ENCODE results near the gene SLC39A13.

The SLC39A13 gene

DNA sequence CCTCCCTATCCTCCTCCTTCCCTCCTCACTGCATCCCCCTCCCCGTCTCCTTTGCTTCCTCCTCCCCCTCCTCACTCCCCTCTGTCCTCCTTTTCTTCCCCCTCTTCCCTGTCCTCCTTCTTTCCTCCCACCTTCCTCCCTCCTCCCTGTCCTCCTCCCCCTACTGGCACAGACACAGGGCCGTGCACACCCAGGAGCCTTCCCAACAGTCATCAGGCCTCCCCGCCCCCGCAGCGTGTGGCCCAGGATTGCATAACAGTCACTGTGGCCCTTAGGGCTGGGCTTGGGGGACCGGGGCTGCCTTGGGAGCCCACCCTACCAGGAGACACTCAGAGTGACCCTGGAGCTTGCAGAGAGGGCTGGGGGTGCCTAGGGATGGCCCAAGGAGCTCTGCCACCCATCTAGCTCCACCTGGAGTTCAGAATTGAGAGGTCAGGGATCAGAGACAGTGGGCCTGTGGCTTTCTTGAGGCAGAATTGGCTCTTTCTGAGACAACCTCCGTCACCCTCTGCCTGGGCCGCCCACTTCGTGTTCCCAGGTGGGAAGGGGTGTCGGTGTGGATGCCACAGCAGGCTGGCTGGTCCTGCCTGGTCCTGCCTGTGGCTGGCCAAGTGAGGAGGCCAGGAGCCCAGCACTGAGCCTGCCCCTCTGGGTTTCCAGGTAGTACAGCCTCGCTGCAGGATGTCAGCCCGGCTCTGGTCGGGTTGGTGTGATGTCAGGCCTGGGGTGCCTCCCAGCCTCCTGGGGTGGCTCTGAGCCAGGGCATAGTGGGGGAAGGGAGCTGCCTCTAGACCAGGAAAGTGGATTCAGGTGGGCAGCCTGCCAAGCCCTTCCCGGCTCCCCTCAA is 31.6 kb upstream of the SLC39A13 start:
- TF ChIP-seq, protein P1, sequence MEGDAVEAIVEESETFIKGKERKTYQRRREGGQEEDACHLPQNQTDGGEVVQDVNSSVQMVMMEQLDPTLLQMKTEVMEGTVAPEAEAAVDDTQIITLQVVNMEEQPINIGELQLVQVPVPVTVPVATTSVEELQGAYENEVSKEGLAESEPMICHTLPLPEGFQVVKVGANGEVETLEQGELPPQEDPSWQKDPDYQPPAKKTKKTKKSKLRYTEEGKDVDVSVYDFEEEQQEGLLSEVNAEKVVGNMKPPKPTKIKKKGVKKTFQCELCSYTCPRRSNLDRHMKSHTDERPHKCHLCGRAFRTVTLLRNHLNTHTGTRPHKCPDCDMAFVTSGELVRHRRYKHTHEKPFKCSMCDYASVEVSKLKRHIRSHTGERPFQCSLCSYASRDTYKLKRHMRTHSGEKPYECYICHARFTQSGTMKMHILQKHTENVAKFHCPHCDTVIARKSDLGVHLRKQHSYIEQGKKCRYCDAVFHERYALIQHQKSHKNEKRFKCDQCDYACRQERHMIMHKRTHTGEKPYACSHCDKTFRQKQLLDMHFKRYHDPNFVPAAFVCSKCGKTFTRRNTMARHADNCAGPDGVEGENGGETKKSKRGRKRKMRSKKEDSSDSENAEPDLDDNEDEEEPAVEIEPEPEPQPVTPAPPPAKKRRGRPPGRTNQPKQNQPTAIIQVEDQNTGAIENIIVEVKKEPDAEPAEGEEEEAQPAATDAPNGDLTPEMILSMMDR (IDR thresholded peaks at IDR 0.05): no peak
- Histone ChIP-seq H3K4me3 (peak overlapping the region; percentile 62), H3K27ac (peak overlapping the region; percentile 4 to 74)
- DNase-seq (ENCODE audit: low spot score): no peak

DNA sequence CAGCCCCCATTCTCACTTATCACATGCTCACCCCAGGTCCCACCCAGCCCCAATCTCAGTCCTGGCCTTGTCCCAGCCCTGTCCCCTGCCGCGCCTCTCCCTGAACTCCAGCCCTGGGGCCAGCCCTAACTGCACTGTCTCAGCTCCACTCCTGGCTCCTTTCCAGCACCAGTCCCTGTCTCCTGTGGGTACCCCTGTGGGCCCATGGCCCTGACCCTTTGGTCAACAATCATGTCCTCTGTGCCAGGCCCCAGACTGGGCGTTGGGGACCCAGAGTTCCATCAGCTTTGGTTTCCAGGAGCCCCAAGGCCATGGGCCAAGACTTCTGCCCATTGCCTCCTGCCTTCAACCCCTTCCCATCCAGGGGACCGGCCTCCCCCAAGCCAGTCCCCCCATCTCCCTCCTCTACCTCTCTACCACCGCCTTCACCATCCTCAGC is 30.8 kb upstream of the SLC39A13 start:
- TF ChIP-seq, protein P1 (IDR thresholded peaks at IDR 0.05): no peak
- peak overlapping the region; percentile 4 to 74 for H3K27ac ChIP-seq
- DNase-seq (ENCODE audit: low spot score): no peak
- peak overlapping the region; percentile 62 for H3K4me3 ChIP-seq

DNA sequence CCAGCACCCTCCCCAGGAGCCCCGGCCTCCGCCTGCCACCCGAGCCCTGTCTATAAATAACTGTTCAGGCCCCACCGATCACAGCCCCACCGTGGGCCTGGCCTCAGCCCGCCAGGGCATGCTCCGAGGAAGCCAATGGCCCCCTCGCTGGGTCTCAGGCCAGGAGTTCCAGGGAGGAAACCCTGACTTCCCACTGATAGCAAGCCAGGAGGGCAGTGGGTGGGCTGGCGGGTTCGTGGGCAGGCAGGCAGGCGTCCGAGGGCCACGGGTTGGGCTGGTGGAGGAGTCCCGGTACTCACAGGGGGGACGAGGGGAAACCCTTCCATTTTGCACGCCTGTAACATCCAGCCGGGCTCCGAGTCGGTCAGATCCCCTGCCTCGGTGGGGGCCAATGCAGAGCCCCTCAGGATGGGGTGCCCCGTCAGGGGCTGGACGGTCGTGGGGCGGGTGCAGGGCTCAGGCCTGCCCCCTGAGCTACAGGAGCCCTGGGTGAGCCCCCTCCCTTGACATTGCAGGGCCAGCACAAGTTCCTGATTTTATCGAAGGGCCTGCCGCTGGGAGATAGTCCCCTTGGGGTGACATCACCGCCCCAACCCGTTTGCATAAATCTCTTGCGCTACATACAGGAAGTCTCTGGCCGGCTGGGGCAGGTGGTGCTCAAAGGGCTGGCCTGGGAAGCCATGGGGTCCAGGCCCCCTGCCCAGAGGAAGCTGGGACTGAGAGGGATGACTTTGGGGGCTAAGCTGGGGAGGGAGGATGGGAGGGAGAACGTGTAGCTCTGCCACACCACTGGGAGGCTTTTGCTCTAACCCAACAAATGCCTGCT is 30.2 kb upstream of the SLC39A13 start, which contains the start of gene SPI1:
TSS of gene SPI1 (minus strand) at position 538 of the 826 bp plus-strand sequence. CDS start at position 344, 194 bp downstream.
- no peak for DNase-seq (ENCODE audit: low spot score)
- Histone ChIP-seq H3K27ac (peak within 1 kb of the TSS; percentile 4 to 74), H3K4me3 (peak within 1 kb of the TSS; percentile 62)
- TF ChIP-seq, protein P1 (IDR thresholded peaks at IDR 0.05): no peak

DNA sequence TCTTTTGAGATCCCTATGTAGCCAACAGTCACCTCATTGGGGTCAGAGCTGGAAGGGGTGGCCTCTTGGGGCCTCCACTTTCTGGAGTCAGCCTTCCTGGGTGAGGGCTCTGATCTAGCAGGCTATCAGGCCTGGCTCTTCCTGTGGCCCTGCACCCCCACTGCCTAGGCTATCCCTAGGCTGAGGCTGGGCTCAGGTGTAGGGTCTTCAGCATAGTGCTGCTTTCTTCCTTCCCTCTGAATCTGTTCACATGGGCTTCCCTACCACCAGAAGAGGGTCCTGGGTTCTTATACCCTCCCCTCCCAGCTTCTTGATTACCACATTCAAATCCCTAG is 29.6 kb upstream of the SLC39A13 start:
- TF ChIP-seq, protein P1 (IDR thresholded peaks at IDR 0.05): no peak
- Histone ChIP-seq H3K4me3 (no peak overlapping the region), H3K27ac (peak overlapping the region in 1 of 2 donors; percentile 74)
- DNase-seq (ENCODE audit: low spot score): no peak

DNA sequence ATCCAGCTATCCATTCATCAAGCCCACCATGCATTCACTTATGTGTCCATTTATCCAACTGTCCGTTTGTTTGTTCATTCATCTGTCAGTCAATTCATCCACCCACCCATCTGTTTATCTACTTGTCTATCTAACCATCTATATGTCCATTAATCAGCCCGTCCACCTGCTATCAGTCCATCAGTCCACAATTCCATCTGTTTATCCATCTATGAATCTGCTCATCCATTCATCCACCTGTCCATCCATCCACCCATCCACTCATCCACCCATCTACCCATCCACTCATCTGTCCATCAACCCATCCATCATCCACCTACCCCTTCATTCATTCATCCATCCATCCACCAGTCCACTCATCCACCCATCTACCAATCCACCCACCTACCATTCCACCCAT is 29.1 kb upstream of the SLC39A13 start:
- Histone ChIP-seq H3K27ac (no peak overlapping the region), H3K4me3 (no peak overlapping the region)
- TF ChIP-seq, protein P1 (IDR thresholded peaks at IDR 0.05): no peak
- no peak for DNase-seq (ENCODE audit: low spot score)

DNA sequence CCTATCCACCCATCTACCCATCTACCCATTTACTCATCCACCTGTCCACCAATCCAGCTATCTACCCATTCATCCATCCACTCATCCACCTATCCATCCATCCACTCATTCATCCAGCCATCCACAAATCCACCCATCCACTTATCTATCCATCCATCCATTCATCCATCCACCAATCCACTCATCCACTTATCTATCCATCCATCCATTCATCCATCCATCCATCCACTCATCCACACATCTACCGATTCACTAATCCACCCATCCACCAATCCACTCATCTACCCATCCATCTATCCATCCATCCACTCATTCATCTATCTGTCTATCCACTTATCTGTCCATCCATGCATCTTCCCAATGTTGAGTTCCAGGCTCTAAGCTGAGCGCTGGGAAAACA is 28.3 kb upstream of the SLC39A13 start:
- TF ChIP-seq, protein P1 (IDR thresholded peaks at IDR 0.05): no peak
- H3K27ac ChIP-seq: no peak overlapping the region
- H3K4me3 ChIP-seq: no peak overlapping the region
- no peak for DNase-seq (ENCODE audit: low spot score)
